SK-N-MC (cell line): ENCODE results near the gene CCNJL.
A peak's percentile ranks its signal among the peaks of the same experiment; 100 is the strongest.

ENCODE experiments used
- EZH2 ChIP-seq: fragments of 200-600 bp; sonication (generic); IDR thresholded peaks from one replicate; pipeline ENCODE4 v1.6.1; 2017; ENCODE audit warnings: antibody characterized with exemption
- POLR2AphosphoS5 ChIP-seq: IDR thresholded peaks from 2 replicates; pipeline ENCODE4 v1.6.1; 2012; ENCODE audit warnings: mild to moderate bottlenecking, low read depth, low read length, borderline replicate concordance

GRCh38 chr5:160312134-160312959, at the start of gene CCNJL:
- TF ChIP-seq EZH2: no peak
- peak; percentile 75 for TF ChIP-seq POLR2AphosphoS5
